Rectal smooth muscle tissue (tissue), 1 donor: ENCODE measurements around the gene POU6F2.

Experiments
- H3K27ac ChIP-seq: one replicate; pipeline ENCODE4 v1.7.0; 2013; ENCODE audit warnings: low read depth, low read length, inconsistent platforms
- H3K27me3 ChIP-seq: one replicate; pipeline ENCODE4 v1.7.0; 2013; ENCODE audit warnings: low read length; ENCODE audit not compliant: control insufficient read depth, insufficient read depth
- H3K36me3 ChIP-seq: one replicate; pipeline ENCODE4 v1.7.0; 2013; ENCODE audit warnings: low read length; ENCODE audit not compliant: control insufficient read depth, insufficient read depth
- H3K4me1 ChIP-seq: one replicate; pipeline ENCODE4 v1.7.0; 2013; ENCODE audit warnings: low read length; ENCODE audit not compliant: control insufficient read depth, insufficient read depth
- H3K4me3 ChIP-seq: one replicate; pipeline ENCODE4 v1.7.0; 2013; ENCODE audit warnings: low read length
- H3K9ac ChIP-seq: one replicate; pipeline ENCODE4 v1.7.0; 2013; ENCODE audit warnings: low read length

Gene POU6F2

GRCh38 chr7:39480901-39481300, 503.2 kb downstream of the POU6F2 start:
- H3K27me3 ChIP-seq = no peaks in the 10 kb centered on the region
- H3K36me3 ChIP-seq = no peaks in the 10 kb centered on the region
- H3K4me1 ChIP-seq = no peaks in the 10 kb centered on the region
- no peak overlapping the region for H3K4me3 ChIP-seq
- no peak overlapping the region for H3K27ac ChIP-seq
- no peak overlapping the region for H3K9ac ChIP-seq

- Histone ChIP-seq H3K27me3 (no peaks in the 10 kb centered on the region), H3K36me3 (no peaks in the 10 kb centered on the region), H3K4me3 (no peak overlapping the region), H3K4me1 (no peaks in the 10 kb centered on the region), H3K9ac (no peak overlapping the region), H3K27ac (no peak overlapping the region)
Observed at GRCh38 chr7:39488467-39489393, 511.0 kb downstream of the POU6F2 start.

- H3K4me3 ChIP-seq = no peak overlapping the region
- no peak overlapping the region for H3K27ac ChIP-seq
- H3K27me3 ChIP-seq = no peaks in the 10 kb centered on the region
- H3K9ac ChIP-seq = no peak overlapping the region
- H3K36me3 ChIP-seq = no peaks in the 10 kb centered on the region
- no peaks in the 10 kb centered on the region for H3K4me1 ChIP-seq
Observed at GRCh38 chr7:39490296-39490695, 512.6 kb downstream of the POU6F2 start.

DNA sequence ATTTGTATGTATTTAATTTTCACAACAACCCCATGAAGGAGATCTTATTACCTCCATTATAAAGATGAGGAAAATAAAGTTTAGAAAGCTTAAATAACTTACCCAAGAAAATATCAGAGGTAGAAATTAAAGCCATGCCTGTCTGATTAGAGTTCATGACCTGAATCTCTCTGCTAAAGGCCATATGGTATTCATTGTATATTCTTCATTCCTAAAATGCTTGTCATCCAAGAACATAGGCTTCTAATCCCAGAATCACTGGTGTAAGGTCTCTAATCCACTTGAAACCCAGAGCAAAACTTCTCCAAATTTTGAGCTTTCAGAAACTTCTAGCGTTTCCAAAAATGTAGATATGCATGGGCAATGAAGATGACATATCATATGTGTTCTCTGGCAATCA, 516.2 kb downstream of the POU6F2 start:
- Histone ChIP-seq H3K27me3 (no peaks in the 10 kb centered on the region), H3K4me1 (no peaks in the 10 kb centered on the region), H3K9ac (no peak overlapping the region), H3K4me3 (no peak overlapping the region), H3K27ac (no peak overlapping the region), H3K36me3 (no peaks in the 10 kb centered on the region)

DNA sequence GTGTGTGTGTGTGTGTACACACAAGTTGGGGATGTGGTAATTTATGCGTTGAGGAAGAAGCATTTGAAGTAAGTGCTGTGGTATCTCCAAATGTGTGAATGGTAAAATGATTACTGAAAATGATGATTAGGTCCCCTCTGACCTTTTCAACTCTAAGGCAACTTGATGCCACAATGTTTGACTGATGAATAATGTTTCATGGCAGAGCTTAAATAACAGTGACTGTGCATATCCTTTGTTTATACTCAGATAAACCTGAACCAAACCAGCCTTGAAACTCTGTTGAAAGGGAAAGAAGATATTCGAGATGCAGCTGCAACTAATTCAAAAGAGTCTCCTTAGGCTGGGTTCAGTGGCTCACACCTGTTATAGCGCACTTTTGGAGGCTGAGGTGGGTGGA, 523.6 kb downstream of the POU6F2 start:
- Histone ChIP-seq H3K27me3 (no peaks in the 10 kb centered on the region), H3K36me3 (no peaks in the 10 kb centered on the region), H3K9ac (no peak overlapping the region), H3K4me3 (no peak overlapping the region), H3K27ac (no peak overlapping the region), H3K4me1 (no peaks in the 10 kb centered on the region)

DNA sequence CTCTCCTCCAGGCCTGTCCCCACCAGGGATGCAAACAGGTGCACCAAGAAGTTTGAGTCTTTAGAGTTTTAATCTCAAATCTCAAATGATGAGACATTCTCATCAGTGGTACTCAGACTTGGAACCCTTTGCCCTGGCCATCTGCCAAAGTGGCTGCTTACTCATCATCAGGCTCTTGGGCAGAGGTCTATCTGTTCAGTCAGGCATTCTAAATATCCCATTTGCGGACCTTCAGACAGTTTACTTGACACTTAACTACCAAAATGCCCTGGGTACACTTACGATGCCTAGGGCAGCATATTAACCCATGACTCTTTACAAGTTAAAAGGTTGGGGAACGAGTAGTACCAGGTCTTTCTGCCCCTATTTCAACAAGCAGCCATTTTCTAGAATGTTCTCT, 527.3 kb downstream of the POU6F2 start:
- Histone ChIP-seq H3K27ac (no peak overlapping the region), H3K4me3 (no peak overlapping the region), H3K27me3 (no peaks in the 10 kb centered on the region), H3K9ac (no peak overlapping the region), H3K36me3 (no peaks in the 10 kb centered on the region), H3K4me1 (no peaks in the 10 kb centered on the region)

- H3K36me3 ChIP-seq = no peaks in the 10 kb centered on the region
- H3K4me3 ChIP-seq = no peak overlapping the region
- H3K4me1 ChIP-seq = no peaks in the 10 kb centered on the region
- H3K27ac ChIP-seq = no peak overlapping the region
- no peaks in the 10 kb centered on the region for H3K27me3 ChIP-seq
- H3K9ac ChIP-seq = no peak overlapping the region
Observed at GRCh38 chr7:39507866-39508551, 530.3 kb downstream of the POU6F2 start.

DNA sequence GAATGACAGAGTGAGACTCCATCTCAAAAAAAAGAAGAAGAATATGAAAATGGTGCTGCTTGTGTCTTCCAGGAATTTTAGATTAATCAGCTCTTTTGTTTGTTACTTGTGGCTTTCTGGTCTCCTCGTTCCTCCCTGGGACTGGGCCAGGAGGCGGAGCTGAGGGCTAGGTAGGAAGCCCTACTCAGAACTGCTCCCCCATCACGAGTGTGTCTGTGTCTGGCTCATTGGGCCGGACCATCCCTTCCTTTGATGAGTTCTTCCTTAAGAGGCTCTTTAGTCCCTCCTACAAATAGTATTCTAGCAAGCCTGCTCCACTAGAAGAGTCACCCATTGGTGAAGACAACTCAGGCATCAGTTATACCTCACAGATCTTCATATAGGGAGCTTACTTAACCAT, 531.7 kb downstream of the POU6F2 start:
- Histone ChIP-seq H3K36me3 (no peaks in the 10 kb centered on the region), H3K4me1 (no peaks in the 10 kb centered on the region), H3K9ac (no peak overlapping the region), H3K27ac (no peak overlapping the region), H3K27me3 (no peaks in the 10 kb centered on the region), H3K4me3 (no peak overlapping the region)

DNA sequence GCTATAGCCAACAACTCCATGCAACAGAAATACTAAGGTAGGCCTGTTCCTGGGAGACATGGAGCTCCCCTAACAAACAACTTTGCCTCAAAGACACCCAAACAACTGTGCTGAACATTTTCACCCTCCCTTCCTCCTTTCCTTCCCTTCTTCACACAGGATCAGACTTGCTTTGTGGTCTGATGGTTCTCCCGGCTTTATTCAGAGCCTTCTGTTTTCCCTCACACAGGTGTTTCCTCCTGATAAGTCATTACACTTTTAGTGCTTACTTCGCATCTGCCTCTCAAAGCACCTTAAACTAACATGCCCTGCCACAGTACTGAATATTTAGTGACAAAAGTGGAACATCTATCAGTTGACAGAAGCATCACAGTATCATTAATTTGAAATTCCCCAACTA, 532.2 kb downstream of the POU6F2 start:
- no peak overlapping the region for H3K9ac ChIP-seq
- no peak overlapping the region for H3K27ac ChIP-seq
- H3K36me3 ChIP-seq = no peaks in the 10 kb centered on the region
- H3K27me3 ChIP-seq = no peaks in the 10 kb centered on the region
- H3K4me1 ChIP-seq = no peaks in the 10 kb centered on the region
- no peak overlapping the region for H3K4me3 ChIP-seq

GRCh38 chr7:39510864-39511354, 533.2 kb downstream of the POU6F2 start:
- no peaks in the 10 kb centered on the region for H3K4me1 ChIP-seq
- H3K27me3 ChIP-seq = no peaks in the 10 kb centered on the region
- no peak overlapping the region for H3K9ac ChIP-seq
- no peak overlapping the region for H3K4me3 ChIP-seq
- H3K27ac ChIP-seq = no peak overlapping the region
- H3K36me3 ChIP-seq = no peaks in the 10 kb centered on the region

GRCh38 chr7:39515534-39516228, 538.0 kb downstream of the POU6F2 start:
- no peak overlapping the region for H3K27ac ChIP-seq
- H3K4me1 ChIP-seq = no peaks in the 10 kb centered on the region
- H3K9ac ChIP-seq = no peak overlapping the region
- no peaks in the 10 kb centered on the region for H3K27me3 ChIP-seq
- H3K36me3 ChIP-seq = no peaks in the 10 kb centered on the region
- H3K4me3 ChIP-seq = no peak overlapping the region

- H3K4me1 ChIP-seq = no peaks in the 10 kb centered on the region
- no peak overlapping the region for H3K4me3 ChIP-seq
- no peak overlapping the region for H3K9ac ChIP-seq
- no peak overlapping the region for H3K27ac ChIP-seq
- no peaks in the 10 kb centered on the region for H3K36me3 ChIP-seq
- H3K27me3 ChIP-seq = no peaks in the 10 kb centered on the region
Observed at GRCh38 chr7:39516498-39516897, 538.8 kb downstream of the POU6F2 start.
